ENCODE data around the gene VCAN. TPM values are rescaled to one million over a fixed set of nuclear protein-coding genes. Genes with fewer than 3 reads are reported as not detected.

Gene VCAN
- total RNA-seq, 1 experiment from 2014 or later, result 0.72 TPM

GRCh38 chr5:83487155-83487554 lies 15.6 kb downstream of the VCAN start:
- ATAC-seq (no peak), DNase-seq (ENCODE audit: low read depth, low spot score) (no peak)
- in situ Hi-C loops (cut with HindIII; ENCODE audit: low pct_unique_long_range_greater_than_20kb, low sequenced_read_pairs) (no loop called here), intact Hi-C loops (cut with micrococcal nuclease; ENCODE audit: unreplicated experiment) (no loop called here)
- H3K27ac ChIP-seq (ENCODE audit: low read length), result no peak overlapping the region
- no peak for TF ChIP-seq SIN3A (IDR thresholded peaks at IDR 0.05; ENCODE audit: borderline replicate concordance, insufficient read depth, low read depth, low read length)
- no peak for TF ChIP-seq CTCF (IDR thresholded peaks at IDR 0.05)
- TF ChIP-seq POLR2AphosphoS5 (IDR thresholded peaks at IDR 0.05; ENCODE audit: low read depth, low read length), result no peak
- TF ChIP-seq REST (IDR thresholded peaks at IDR 0.05; ENCODE audit: insufficient read depth in 1 of 2, low read depth in 2 of 2, low read length in 1 of 2), result no peak
- TF ChIP-seq TCF7L2 (IDR thresholded peaks at IDR 0.05; ENCODE audit: low read depth, low read length), result no peak
- H3K4me1 ChIP-seq (ENCODE audit: control insufficient read depth, insufficient read depth, low read length), result no peaks in the 10 kb centered on the region
- ChIA-PET CTCF (no interaction called here), POLR2A (no interaction called here)
- no TSS peak for BruUV-seq (replicated peaks)
- H3K27me3 ChIP-seq (ENCODE audit: control insufficient read depth, insufficient read depth, low read length), result no peaks in the 10 kb centered on the region
- H3K4me3 ChIP-seq (ENCODE audit: low read depth in 2 of 2, low read length in 2 of 2), result no peak overlapping the region
- no peaks in the 10 kb centered on the region; the same call in 1 of the 2 replicates for H3K36me3 ChIP-seq (ENCODE audit: control insufficient read depth, insufficient read depth, low read length)
- no peaks in the 10 kb centered on the region for H3K9me3 ChIP-seq (ENCODE audit: control insufficient read depth, insufficient read depth, low read depth, low read length)

GRCh38 chr5:83488271-83488670 lies 16.7 kb downstream of the VCAN start:
- Histone ChIP-seq H3K4me1 (ENCODE audit: control insufficient read depth, insufficient read depth, low read length) (no peaks in the 10 kb centered on the region), H3K27me3 (ENCODE audit: control insufficient read depth, insufficient read depth, low read length) (no peaks in the 10 kb centered on the region), H3K36me3 (ENCODE audit: control insufficient read depth, insufficient read depth, low read length) (no peaks in the 10 kb centered on the region; the same call in 1 of the 2 replicates), H3K27ac (ENCODE audit: low read length) (no peak overlapping the region), H3K9me3 (ENCODE audit: control insufficient read depth, insufficient read depth, low read depth, low read length) (no peaks in the 10 kb centered on the region), H3K4me3 (ENCODE audit: low read depth in 2 of 2, low read length in 2 of 2) (no peak overlapping the region)
- TF ChIP-seq TCF7L2 (IDR thresholded peaks at IDR 0.05; ENCODE audit: low read depth, low read length), result no peak
- no peak for TF ChIP-seq SIN3A (IDR thresholded peaks at IDR 0.05; ENCODE audit: borderline replicate concordance, insufficient read depth, low read depth, low read length)
- no peak for TF ChIP-seq POLR2AphosphoS5 (IDR thresholded peaks at IDR 0.05; ENCODE audit: low read depth, low read length)
- no peak for TF ChIP-seq CTCF (IDR thresholded peaks at IDR 0.05)
- TF ChIP-seq REST (IDR thresholded peaks at IDR 0.05; ENCODE audit: insufficient read depth in 1 of 2, low read depth in 2 of 2, low read length in 1 of 2), result no peak
- DNase-seq (ENCODE audit: low read depth, low spot score), result no peak
- CTCF ChIA-PET, result no interaction called here
- POLR2A ChIA-PET, result interaction anchor here (0.6 kb wide), 1 partner anchor 10 kb away, joined by 3 read pairs; no protein-coding TSS in a partner anchor
- BruUV-seq (replicated peaks), result no TSS peak
- in situ Hi-C loops (cut with HindIII; ENCODE audit: low pct_unique_long_range_greater_than_20kb, low sequenced_read_pairs), result no loop called here
- intact Hi-C loops (cut with micrococcal nuclease; ENCODE audit: unreplicated experiment), result no loop called here
- ATAC-seq, result no peak
